Adrenal gland (tissue), 19 donors: ENCODE results near the gene MOB3C. TPM values are rescaled to one million over a fixed set of nuclear protein-coding genes. Genes with fewer than 3 reads are reported as not detected.
A peak's percentile ranks its signal among the peaks of the same experiment; 100 is the strongest.
"Not testable (repeated sequence)": the region's sequence is repeated elsewhere in the genome, so short reads cannot be mapped to it uniquely, and the experiment has no call there.

Source experiments
- DNase-seq, 7 donors: peaks; one replicate each; pipeline ENCODE4 v3.0.0-alpha.2; 2019 to 2020
- H3K27ac ChIP-seq, 5 donors: fragments of 200-600 bp; sonication (generic) in 4 of 5; 1 replicate in 3 of 5; 2 replicates in 2 of 5; pipeline versions ENCODE4 v1.5.1 to v1.8.0; 2016 to 2020; ENCODE audit warnings: mild to moderate bottlenecking in 1 of 5
- H3K27me3 ChIP-seq: fragments of 200-600 bp; 2 replicates; pipeline ENCODE4 v1.8.0; 2021
- H3K36me3 ChIP-seq, 2 donors: fragments of 200-600 bp; replicated peaks in 1 of 2; 1 replicate in 1 of 2; 2 replicates in 1 of 2; pipeline versions ENCODE4 v1.5.1 to v1.8.0; 2018 to 2022
- H3K4me1 ChIP-seq, 2 donors: fragments of 200-600 bp; replicated peaks in 1 of 2; 1 replicate in 1 of 2; 2 replicates in 1 of 2; pipeline versions ENCODE4 v1.5.1 to v1.8.0; 2018 to 2021
- H3K4me3 ChIP-seq, 4 donors: fragments of 200-600 bp; sonication (generic) in 3 of 4; one replicate each; pipeline ENCODE4 v1.5.1; 2016 to 2018
- H3K9me3 ChIP-seq, 3 donors: fragments of 200-600 bp; sonication (generic) in 1 of 3; replicated peaks in 1 of 3; 1 replicate in 2 of 3; 2 replicates in 1 of 3; pipeline versions ENCODE4 v1.5.1 to v1.8.0; 2016 to 2021
- POLR2A ChIP-seq, 2 donors: fragments of 450-650 bp; IDR thresholded peaks; one replicate each; pipeline ENCODE4 v1.6.1; 2017; ENCODE audit warnings: antibody characterized with exemption in 2 of 2, mild to moderate bottlenecking in 2 of 2, moderate library complexity in 1 of 2
- WGBS, 4 donors: extraction: QIAGEN DNeasy Blood & Tissue Kit in 2 of 4; methylation state at CpG; one replicate each; pipeline versions ENCODE4 v1.1.5 to v1.1.7; 2013 to 2017; 5-methylcytosine and 5-hydroxymethylcytosine counted together
- intact Hi-C, 2 donors: fragments of 100-400 bp; cut with DNase I; formaldehyde crosslinking; loops; one replicate each; pipeline versions ENCODE4 v1.14.1 to v1.15.0; 2022 to 2023
- long read RNA-seq, 10 donors: library from polyadenylated mRNA in 3 of 10; unstranded in 2 of 10; stranded (forward) in 1 of 10; transcript quantifications; one replicate each; pipeline ENCODE4 v2.0.0 and lab custom pipeline, GENCODE V29; 2021 to 2026
- polyA plus RNA-seq, 3 donors: library from polyadenylated mRNA; stranded (reverse); fragments of 200-250 nt in 2 of 3; fragments of 350-450 nt in 1 of 3; fragmentation: Illumina TruSeq in 1 of 3; extraction: RNeasy Lipid Tissue Mini Kit (QIAGEN cat#74804) in 1 of 3; gene quantifications; one replicate each; pipeline ENCODE4 v1.2.3, GENCODE V29; 2013 to 2014
- total RNA-seq, 9 donors: library from RNA; depleted of rRNA in 4 of 9; stranded (reverse); fragments of >200 nt in 4 of 9; fragments of 120-200 nt in 1 of 9; fragmentation: NEBNext Ultra II Directional in 1 of 9; extraction: Animal tissue kit (Norgen Biotek cat#: 25700) in 1 of 9; gene quantifications; one replicate each; pipeline versions ENCODE4 v1.1.0 to v1.2.4, GENCODE V29; 2013 to 2023
- TF ChIP-seq, protein P1 (sequence below), 6 experiments: fragments of 450-650 bp in 4 of 6; fragments of 200-600 bp in 2 of 6; sonication (generic) in 1 of 6; IDR thresholded peaks; 1 replicate in 5 of 6; 2 replicates in 1 of 6; pipeline versions ENCODE4 v1.5.1 to v1.8.0; 2016 to 2021; ENCODE audit warnings: antibody characterized with exemption in 6 of 6, mild to moderate bottlenecking in 2 of 6, moderate library complexity in 1 of 6
- donor health status: healthy with polysubstance abuse.
- donor health status: Bipolar disorder and iron deficiency.
- donor health status: DM: yes; HTN: yes; CAD: no.
- donor health status: DM: no; HTN: no; CAD: no.
- donor health status: DM: no; HTN: no; CAD: no.
- donor health status: DM: yes; HTN: yes; CAD: no.

MOB3C gene
- total RNA-seq (10 to 100 TPM in 7 of 9 donors, 1 to 10 TPM in 2; 7.5 to 29.9 (median 20.4) TPM), polyA plus RNA-seq (10 to 100 TPM in 2 of 3 donors, 1 to 10 TPM in 1; 9.3 to 15.3 (median 10.6) TPM)
- long read RNA-seq, donor 1, partial matches to known transcripts, result 0 of 3 reads
- long read RNA-seq, donor 1, other reads (novel, unspliced or antisense), result 0 of 3 reads
- long read RNA-seq, donor 2, partial matches to known transcripts, result 0 of 1 reads
- long read RNA-seq, donor 2, other reads (novel, unspliced or antisense), result 0 of 1 reads
- long read RNA-seq, donor 3, full-length matches to known transcripts, result 2 of 2 reads
- long read RNA-seq, donor 3, partial matches to known transcripts, result 0 of 2 reads
- long read RNA-seq, donor 3, other reads (novel, unspliced or antisense), result 0 of 2 reads
- long read RNA-seq, donor 4, full-length matches to known transcripts, result 5 of 8 reads
- long read RNA-seq, donor 4, partial matches to known transcripts, result 0 of 8 reads
- long read RNA-seq, donor 4, other reads (novel, unspliced or antisense), result 3 of 8 reads
- long read RNA-seq, donor 5, full-length matches to known transcripts, result 46 of 47 reads
- long read RNA-seq, donor 5, partial matches to known transcripts, result 1 of 47 reads
- long read RNA-seq, donor 5, other reads (novel, unspliced or antisense), result 0 of 47 reads
- long read RNA-seq, donor 6, partial matches to known transcripts, result 0 of 3 reads
- long read RNA-seq, donor 6, other reads (novel, unspliced or antisense), result 0 of 3 reads
- long read RNA-seq, donor 7, result 0 reads
- long read RNA-seq, donor 8, partial matches to known transcripts, result 0 of 1 reads
- long read RNA-seq, donor 8, other reads (novel, unspliced or antisense), result 0 of 1 reads
- long read RNA-seq, donor 9, result 0 reads
- long read RNA-seq, donor 10, result 0 reads

DNA sequence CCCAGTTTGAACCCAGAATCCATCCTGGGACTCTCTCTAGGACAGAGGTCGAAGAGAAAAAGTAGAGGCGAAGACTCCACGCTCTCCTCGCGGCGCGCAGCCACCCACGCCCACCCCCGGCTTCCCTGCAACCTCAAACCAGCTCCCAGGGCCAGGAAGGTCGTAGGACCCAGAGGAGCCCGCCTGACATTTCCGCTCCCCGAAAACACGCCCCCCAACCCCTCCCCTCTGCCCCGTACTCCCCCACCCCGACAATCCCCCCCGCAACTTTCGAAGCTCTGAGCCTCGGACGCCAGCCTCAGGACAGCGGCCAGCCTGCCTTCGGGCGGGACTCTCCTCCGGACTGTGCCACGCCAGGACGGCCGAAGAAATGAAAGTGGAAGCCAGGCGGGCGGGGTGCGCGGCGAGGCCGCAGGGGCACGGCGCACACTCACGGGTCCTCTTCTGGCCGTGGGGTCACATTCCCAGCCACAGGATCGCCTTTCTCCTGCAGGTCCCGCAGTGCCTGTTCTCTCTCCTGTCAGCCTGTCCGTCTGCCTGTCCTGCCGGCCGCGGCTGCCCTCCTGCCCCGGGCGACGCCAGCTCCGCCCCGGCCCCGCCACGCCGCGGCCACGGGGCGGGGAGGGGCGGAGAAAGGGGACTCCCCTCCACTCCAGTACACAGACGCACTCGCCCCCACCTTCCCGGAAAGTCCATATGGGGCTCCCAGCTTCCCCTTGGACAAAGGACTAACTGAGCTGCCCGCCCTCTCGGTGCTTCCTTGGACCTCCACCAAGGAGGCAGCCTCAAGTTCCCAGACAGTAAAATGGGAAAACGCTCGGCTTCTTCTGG, at the start of gene MOB3C:
Gene MOB3C (minus strand): TSS at position 535 of the 831 bp plus-strand sequence. CDS start 3,490 bp downstream, outside the sequence.
- H3K4me3 ChIP-seq, result peak within 1 kb of the TSS; percentile 75 to 88 (median 80)
- intact Hi-C loops, result loop anchor here in 1 of 2 donors (10.0 kb wide), 1 partner anchor 98 kb away; the partner anchor contains the start of gene EFCAB14
- H3K4me1 ChIP-seq, result peaks cover 34 to 48% of the 10 kb centered on the region in 2 donors
- peak; percentile 67 to 82 for TF ChIP-seq POLR2A (IDR thresholded peaks at IDR 0.05)
- TF ChIP-seq, protein P1, sequence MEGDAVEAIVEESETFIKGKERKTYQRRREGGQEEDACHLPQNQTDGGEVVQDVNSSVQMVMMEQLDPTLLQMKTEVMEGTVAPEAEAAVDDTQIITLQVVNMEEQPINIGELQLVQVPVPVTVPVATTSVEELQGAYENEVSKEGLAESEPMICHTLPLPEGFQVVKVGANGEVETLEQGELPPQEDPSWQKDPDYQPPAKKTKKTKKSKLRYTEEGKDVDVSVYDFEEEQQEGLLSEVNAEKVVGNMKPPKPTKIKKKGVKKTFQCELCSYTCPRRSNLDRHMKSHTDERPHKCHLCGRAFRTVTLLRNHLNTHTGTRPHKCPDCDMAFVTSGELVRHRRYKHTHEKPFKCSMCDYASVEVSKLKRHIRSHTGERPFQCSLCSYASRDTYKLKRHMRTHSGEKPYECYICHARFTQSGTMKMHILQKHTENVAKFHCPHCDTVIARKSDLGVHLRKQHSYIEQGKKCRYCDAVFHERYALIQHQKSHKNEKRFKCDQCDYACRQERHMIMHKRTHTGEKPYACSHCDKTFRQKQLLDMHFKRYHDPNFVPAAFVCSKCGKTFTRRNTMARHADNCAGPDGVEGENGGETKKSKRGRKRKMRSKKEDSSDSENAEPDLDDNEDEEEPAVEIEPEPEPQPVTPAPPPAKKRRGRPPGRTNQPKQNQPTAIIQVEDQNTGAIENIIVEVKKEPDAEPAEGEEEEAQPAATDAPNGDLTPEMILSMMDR (IDR thresholded peaks at IDR 0.05), result peak in 1 of 6 experiments; percentile 12
- H3K27me3 ChIP-seq, result no peaks in the 10 kb centered on the region
- no peaks in the 10 kb centered on the region for H3K9me3 ChIP-seq
- peak; percentile 81 to 92 (median 85) for DNase-seq
- peak within 1 kb of the TSS; percentile 81 to 96 (median 86) for H3K27ac ChIP-seq
- peaks cover 0 to 8% of the 10 kb centered on the region in 2 donors for H3K36me3 ChIP-seq
- WGBS, 4 donors, result 0 to 1% (median 0%) methylated on average over 23 to 62 of the region's 62 CpGs

DNA sequence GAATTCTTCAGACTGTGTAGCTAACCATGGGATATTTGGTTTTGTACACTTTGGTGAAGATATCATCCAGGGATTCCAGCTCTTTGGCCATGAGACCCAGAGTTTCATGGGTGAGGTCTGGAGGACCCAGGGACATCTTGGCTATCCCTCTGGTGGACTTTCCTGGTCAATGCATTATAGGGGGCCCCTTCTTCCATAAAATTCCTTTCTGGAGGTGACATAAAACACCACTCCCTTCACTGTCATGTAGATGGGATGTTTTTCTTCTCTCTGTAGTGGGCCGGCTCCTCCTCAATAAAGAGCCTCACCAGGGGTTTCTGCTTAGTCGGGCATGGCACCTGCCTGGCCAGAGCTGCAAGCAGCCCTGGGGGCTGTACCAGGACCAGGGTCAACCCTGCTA, 49.4 kb upstream of the MOB3C start:
- intact Hi-C loops, result no loop called here
- Histone ChIP-seq H3K27ac (no peak overlapping the region), H3K4me3 (no peak overlapping the region), H3K9me3 (no peaks in the 10 kb centered on the region), H3K36me3 (peaks cover 0 to 20% of the 10 kb centered on the region in 2 donors), H3K4me1 (peaks cover 8 to 10% of the 10 kb centered on the region in 2 donors), H3K27me3 (no peaks in the 10 kb centered on the region)
- WGBS, 4 donors, result 83 to 88% (median 85%) methylated on average over 2 of the region's 2 CpGs
- TF ChIP-seq POLR2A (IDR thresholded peaks at IDR 0.05), result no peak
- TF ChIP-seq, protein P1 (IDR thresholded peaks at IDR 0.05), result no peak
- DNase-seq, result no peak

DNA sequence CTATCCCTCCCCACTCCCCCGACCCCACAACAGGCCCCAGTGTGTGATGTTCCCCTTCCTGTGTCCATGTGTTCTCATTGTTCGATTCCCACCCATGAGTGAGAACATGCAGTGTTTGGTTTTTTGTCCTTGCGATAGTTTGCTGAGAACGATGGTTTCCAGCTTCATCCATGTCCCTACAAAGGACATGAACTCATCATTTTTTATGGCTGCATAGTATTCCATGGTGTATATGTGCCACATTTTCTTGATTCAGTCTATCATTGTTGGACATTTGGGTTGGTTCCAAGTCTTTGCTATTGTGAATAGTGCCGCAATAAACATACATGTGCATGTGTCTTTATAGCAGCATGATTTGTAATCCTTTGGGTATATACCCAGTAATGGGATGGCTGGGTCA, 46.3 kb upstream of the MOB3C start:
- H3K36me3 ChIP-seq, result peaks cover 0 to 32% of the 10 kb centered on the region in 2 donors
- intact Hi-C loops, result not testable (repeated sequence)
- WGBS, 4 donors, result 86 to 98% (median 91%) methylated on average over 4 of the region's 5 CpGs

DNA sequence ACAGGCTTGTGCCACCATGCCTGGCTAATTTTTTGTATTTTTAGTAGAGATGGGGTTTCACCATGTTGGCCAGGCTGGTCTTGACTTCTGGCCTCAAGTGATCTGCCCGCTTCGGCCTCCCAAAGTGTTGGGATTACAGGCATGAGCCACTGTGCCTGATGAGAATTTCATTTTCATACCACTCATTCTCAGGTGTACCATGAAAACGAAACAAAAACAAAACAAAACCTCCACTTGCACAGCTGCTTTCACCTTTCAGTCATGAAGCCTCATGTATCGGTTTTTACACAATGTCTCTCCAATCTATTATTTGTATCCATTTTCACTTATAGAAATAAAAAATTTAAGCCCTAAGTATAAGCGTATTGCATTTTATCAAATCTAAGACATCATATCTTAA, 43.5 kb upstream of the MOB3C start:
- WGBS, 4 donors, result 95 to 98% (median 96%) methylated on average over 5 of the region's 5 CpGs
- H3K9me3 ChIP-seq, intact Hi-C loops, H3K27ac ChIP-seq, H3K4me3 ChIP-seq, H3K27me3 ChIP-seq, DNase-seq, H3K4me1 ChIP-seq: not testable (repeated sequence)
- peaks cover 0 to 55% of the 10 kb centered on the region in 2 donors for H3K36me3 ChIP-seq

More for the DNA sequence above, 46.3 kb upstream of the MOB3C start:
- H3K4me3 ChIP-seq, H3K27me3 ChIP-seq, H3K27ac ChIP-seq, DNase-seq, H3K9me3 ChIP-seq: not testable (repeated sequence)
- H3K4me1 ChIP-seq, result peaks cover 8 to 10% of the 10 kb centered on the region in 2 donors
